HG03520 (cell line): Measurements from ENCODE around the gene OR5M11.
"Not testable (repeated sequence)": the region's sequence is repeated elsewhere in the genome, so short reads cannot be mapped to it uniquely, and the experiment has no call there.

ENCODE experiments used
- ATAC-seq: cut with Tn5 transposase; IDR thresholded peaks from one replicate; pipeline ENCODE4 v1.9.1; 2021; ENCODE audit warnings: mild to moderate bottlenecking, moderate library complexity; ENCODE audit not compliant: unreplicated experiment

The OR5M11 gene

GRCh38 chr11:56543157-56543556 is at the start of gene OR5M11:
TSS of gene OR5M11 (minus strand) at chr11:56543257. CDS start at chr11:56543257, 0 bp downstream.
- no peak for ATAC-seq

GRCh38 chr11:56592088-56592717 is 49.1 kb upstream of the OR5M11 start:
- not testable (repeated sequence) for ATAC-seq

- ATAC-seq = no peak
Measured at GRCh38 chr11:56577621-56578020, 34.6 kb upstream of the OR5M11 start, which contains the start of gene OR5M10. TSS of gene OR5M10 (minus strand) at chr11:56577721. CDS start at chr11:56577721, 0 bp downstream.

- ATAC-seq = no peak
Measured at GRCh38 chr11:56558574-56558973, 15.5 kb upstream of the OR5M11 start.

GRCh38 chr11:56554691-56555090 is 11.6 kb upstream of the OR5M11 start:
- not testable (repeated sequence) for ATAC-seq

- ATAC-seq = no peak
Measured at GRCh38 chr11:56545531-56545930, 2.5 kb upstream of the OR5M11 start.

GRCh38 chr11:56543739-56544138 is 682 bp upstream of the OR5M11 start:
- ATAC-seq = no peak

- no peak for ATAC-seq
Measured at GRCh38 chr11:56533054-56533740, 9.9 kb downstream of the OR5M11 start.

GRCh38 chr11:56531856-56532255 is 11.2 kb downstream of the OR5M11 start:
- no peak for ATAC-seq

GRCh38 chr11:56522008-56522407 is 21.0 kb downstream of the OR5M11 start:
- no peak for ATAC-seq

- no peak for ATAC-seq
Measured at GRCh38 chr11:56513280-56513679, 29.8 kb downstream of the OR5M11 start.

GRCh38 chr11:56509439-56509838 is 33.6 kb downstream of the OR5M11 start:
- ATAC-seq = no peak

- ATAC-seq = no peak
Measured at GRCh38 chr11:56497010-56497409, 46.0 kb downstream of the OR5M11 start.

GRCh38 chr11:56495117-56495516 is 47.9 kb downstream of the OR5M11 start:
- ATAC-seq = no peak
